ENCODE measurements around the gene MS4A6E.

GRCh38 chr11:60367009-60367408, 40.0 kb downstream of the MS4A6E start:
- TF ChIP-seq EZH2 (IDR thresholded peaks at IDR 0.05; ENCODE audit: borderline replicate concordance, low read length), result no peak
- no peak for TF ChIP-seq CTCF (IDR thresholded peaks at IDR 0.05; ENCODE audit: low read length)

Data from OCI-LY1 (cell line).